ENCODE data around the gene SF3B1. TPM values are rescaled to one million over a fixed set of nuclear protein-coding genes. Genes with fewer than 3 reads are reported as not detected.
"Not testable (repeated sequence)": the region's sequence is repeated elsewhere in the genome, so short reads cannot be mapped to it uniquely, and the experiment has no call there.

Gene SF3B1
- total RNA-seq, 1 donor from 2014 or later = 141 TPM

DNA sequence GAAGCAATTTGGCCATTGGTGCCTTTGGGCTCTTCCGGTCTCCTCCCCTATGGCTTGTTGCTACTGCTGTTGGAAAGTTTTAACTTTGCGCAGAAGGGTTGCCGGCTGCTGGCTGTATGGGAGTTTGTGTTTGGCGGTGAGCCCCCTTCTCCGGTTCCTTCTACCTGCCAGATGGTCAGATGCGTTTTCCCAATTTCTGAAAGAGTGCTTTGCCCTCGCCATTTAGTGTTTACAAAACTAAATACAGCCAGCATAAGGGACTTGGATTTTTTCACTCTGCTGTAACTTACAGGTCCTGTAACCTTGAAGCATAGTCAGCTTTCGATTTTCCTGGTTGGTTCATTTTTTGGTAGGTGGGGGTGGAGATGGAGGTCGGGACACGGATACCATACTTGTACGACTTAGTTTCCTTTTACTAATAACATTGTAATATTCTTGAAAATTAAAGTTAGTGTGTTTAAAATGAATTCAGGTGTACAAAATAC, 19.1 kb upstream of the SF3B1 start:
- no peaks in the 10 kb centered on the region for H3K27me3 ChIP-seq (ENCODE audit: control insufficient read depth, insufficient read depth, low read length)
- DNase-seq (ENCODE audit: low read depth) (peak; percentile 89), FAIRE-seq (no peak)
- H3K36me3 ChIP-seq (ENCODE audit: control insufficient read depth, insufficient read depth, low read length) = no peaks in the 10 kb centered on the region
- peak overlapping the region; percentile 68 for H3K4me3 ChIP-seq (ENCODE audit: low read depth, low read length)
- TF ChIP-seq, protein P1, sequence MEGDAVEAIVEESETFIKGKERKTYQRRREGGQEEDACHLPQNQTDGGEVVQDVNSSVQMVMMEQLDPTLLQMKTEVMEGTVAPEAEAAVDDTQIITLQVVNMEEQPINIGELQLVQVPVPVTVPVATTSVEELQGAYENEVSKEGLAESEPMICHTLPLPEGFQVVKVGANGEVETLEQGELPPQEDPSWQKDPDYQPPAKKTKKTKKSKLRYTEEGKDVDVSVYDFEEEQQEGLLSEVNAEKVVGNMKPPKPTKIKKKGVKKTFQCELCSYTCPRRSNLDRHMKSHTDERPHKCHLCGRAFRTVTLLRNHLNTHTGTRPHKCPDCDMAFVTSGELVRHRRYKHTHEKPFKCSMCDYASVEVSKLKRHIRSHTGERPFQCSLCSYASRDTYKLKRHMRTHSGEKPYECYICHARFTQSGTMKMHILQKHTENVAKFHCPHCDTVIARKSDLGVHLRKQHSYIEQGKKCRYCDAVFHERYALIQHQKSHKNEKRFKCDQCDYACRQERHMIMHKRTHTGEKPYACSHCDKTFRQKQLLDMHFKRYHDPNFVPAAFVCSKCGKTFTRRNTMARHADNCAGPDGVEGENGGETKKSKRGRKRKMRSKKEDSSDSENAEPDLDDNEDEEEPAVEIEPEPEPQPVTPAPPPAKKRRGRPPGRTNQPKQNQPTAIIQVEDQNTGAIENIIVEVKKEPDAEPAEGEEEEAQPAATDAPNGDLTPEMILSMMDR (IDR thresholded peaks at IDR 0.05; ENCODE audit: insufficient read depth, low read length, severe bottlenecking) = no peak

DNA sequence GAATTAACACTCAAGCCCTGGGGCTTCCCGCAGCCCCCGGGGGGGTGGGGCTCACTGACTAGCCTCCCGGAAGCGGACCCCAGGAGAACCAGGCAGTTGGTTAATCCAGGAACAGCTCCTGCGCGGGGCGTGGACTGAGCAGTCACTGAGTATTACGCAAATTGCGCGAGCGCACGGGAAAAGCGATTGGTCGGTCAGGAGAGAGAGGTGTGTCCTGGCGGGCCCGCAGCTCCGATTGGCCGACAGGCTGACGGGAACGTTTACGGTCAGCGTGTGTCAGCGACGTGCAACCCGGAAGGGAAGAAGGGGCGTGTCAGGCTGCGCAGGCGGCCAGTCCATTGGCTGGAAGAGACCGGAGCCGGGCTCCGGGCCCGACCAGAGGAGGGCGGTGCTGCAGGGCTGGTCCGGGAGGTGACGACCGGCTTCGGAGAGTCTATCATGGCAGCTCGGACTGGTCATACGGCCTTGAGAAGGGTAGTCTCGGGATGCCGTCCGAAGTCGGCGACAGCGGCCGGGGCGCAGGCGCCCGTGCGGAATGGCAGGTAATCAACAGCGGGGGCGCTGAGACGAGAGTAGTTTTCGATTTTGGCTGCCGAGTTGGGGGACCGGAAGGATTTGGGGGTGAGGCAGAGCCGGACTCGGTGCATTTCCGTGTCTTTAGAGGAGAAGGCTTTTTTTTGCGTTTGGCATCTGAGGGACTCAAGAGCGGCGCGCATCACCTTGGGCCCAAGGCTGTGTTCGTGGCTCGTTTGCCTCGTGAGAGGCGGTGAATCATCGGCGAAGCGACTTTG, 18.5 kb upstream of the SF3B1 start, which contains the start of gene COQ10B:
TSS of gene COQ10B (plus strand) at position 430 of the 791 bp plus-strand sequence. CDS start at position 439, 9 bp downstream.
- Histone ChIP-seq H3K27me3 (ENCODE audit: control insufficient read depth, insufficient read depth, low read length) (no peaks in the 10 kb centered on the region), H3K4me3 (ENCODE audit: low read depth, low read length) (peak within 1 kb of the TSS; percentile 68), H3K36me3 (ENCODE audit: control insufficient read depth, insufficient read depth, low read length) (no peaks in the 10 kb centered on the region)
- DNase-seq (ENCODE audit: low read depth) (peak; percentile 99), FAIRE-seq (no peak)
- TF ChIP-seq, protein P1 (IDR thresholded peaks at IDR 0.05; ENCODE audit: insufficient read depth, low read length, severe bottlenecking) = peak; percentile 41

DNA sequence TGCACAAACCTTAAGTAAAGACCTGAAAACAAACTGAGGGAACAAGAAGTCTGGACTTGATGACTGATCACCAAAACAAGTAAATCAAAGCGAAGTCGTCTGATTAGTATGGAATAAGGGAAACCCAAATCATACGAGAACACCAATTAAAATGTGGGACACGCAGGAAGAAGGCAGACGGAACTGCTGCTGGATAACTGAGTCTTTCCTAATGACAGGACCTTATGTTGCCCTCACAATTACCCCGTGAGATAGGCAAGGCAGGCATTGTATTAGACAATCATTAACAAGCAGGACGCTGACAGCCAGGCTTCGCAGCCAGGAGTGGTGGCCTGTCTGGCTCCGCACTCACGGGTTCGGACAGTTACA, 17.9 kb upstream of the SF3B1 start:
- no peak for FAIRE-seq
- Histone ChIP-seq H3K4me3 (ENCODE audit: low read depth, low read length) (peak overlapping the region; percentile 68), H3K27me3 (ENCODE audit: control insufficient read depth, insufficient read depth, low read length) (no peaks in the 10 kb centered on the region), H3K36me3 (ENCODE audit: control insufficient read depth, insufficient read depth, low read length) (no peaks in the 10 kb centered on the region)
- DNase-seq (ENCODE audit: low read depth) = no peak
- TF ChIP-seq, protein P1 (IDR thresholded peaks at IDR 0.05; ENCODE audit: insufficient read depth, low read length, severe bottlenecking) = no peak

DNA sequence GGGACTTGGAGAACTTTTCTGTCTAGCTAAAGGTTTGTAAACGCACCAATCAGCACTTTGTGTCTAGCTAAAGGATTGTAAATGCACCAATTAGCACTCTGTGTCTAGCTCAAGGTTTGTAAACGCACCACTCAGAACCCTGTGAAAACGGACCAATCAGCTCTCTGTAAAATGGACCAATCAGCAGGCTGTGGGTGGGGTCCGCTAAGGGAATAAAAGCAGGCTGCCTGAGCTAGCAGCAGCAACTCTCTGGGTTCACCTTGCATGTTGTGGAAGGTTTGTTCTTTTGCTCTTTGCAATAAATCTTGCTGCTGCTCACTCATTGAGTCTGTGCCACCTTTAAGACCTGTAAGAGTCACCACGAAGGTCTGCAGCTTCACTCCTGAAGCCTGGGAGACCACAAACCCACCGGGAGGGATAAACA, 16.1 kb upstream of the SF3B1 start:
- DNase-seq (ENCODE audit: low read depth); H3K4me3 ChIP-seq (ENCODE audit: low read depth, low read length); H3K27me3 ChIP-seq (ENCODE audit: control insufficient read depth, insufficient read depth, low read length); H3K36me3 ChIP-seq (ENCODE audit: control insufficient read depth, insufficient read depth, low read length); FAIRE-seq: not testable (repeated sequence)

DNA sequence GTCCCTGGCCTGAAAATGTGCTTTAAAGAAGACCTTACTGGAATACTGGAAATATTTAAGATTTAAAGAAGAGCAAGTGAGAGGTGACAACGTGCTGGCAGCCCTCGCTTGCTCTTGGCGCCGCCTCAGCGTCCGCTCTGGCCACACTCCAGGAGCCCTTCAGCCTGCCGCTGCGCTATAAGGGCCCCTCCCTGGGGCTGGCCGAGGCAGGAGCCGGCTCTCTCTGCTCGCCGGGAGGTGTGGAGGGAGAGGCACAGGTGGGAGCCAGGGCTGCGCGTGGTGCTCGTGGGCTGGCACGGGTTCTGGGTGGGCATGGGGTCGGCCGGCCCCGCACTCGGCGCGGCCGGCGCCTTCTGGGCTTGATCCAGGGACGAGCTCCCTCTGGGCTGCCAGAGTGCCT, 15.6 kb upstream of the SF3B1 start:
- Histone ChIP-seq H3K4me3 (ENCODE audit: low read depth, low read length) (no peak overlapping the region), H3K27me3 (ENCODE audit: control insufficient read depth, insufficient read depth, low read length) (no peaks in the 10 kb centered on the region), H3K36me3 (ENCODE audit: control insufficient read depth, insufficient read depth, low read length) (no peaks in the 10 kb centered on the region)
- no peak for FAIRE-seq
- no peak for DNase-seq (ENCODE audit: low read depth)
- TF ChIP-seq, protein P1 (IDR thresholded peaks at IDR 0.05; ENCODE audit: insufficient read depth, low read length, severe bottlenecking) = no peak

DNA sequence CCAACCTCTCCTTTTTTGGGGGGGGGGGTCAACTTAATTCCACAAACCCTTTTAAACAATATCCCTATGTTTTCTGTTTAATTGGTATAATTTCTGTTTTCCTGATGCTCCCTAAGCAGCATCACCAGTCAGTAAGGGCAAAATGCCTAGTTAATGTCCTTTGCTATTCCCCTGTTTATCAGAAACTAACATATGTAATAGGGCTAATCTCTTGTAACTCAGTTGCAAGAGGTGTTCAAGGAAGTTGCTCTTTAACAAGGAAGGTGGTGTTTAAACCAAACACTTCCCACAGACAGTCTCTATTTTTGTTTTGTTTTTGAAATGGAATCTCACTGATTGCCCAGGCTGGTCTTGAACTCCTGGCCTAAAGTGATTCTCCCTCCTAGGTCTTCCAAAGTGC, 12.0 kb upstream of the SF3B1 start:
- H3K4me3 ChIP-seq (ENCODE audit: low read depth, low read length) = no peak overlapping the region
- H3K36me3 ChIP-seq (ENCODE audit: control insufficient read depth, insufficient read depth, low read length) = no peaks in the 10 kb centered on the region
- TF ChIP-seq, protein P1 (IDR thresholded peaks at IDR 0.05; ENCODE audit: insufficient read depth, low read length, severe bottlenecking) = no peak
- no peaks in the 10 kb centered on the region for H3K27me3 ChIP-seq (ENCODE audit: control insufficient read depth, insufficient read depth, low read length)
- FAIRE-seq (no peak), DNase-seq (ENCODE audit: low read depth) (no peak)

Data from bronchial epithelial cell (primary cell).